Stomach smooth muscle (tissue), 2 donors: ENCODE data around the gene ABTB2.

Source experiments
- H3K27ac ChIP-seq: one replicate; pipeline ENCODE4 v1.7.0; 2013; ENCODE audit warnings: mild to moderate bottlenecking, low read length, inconsistent platforms
- H3K27me3 ChIP-seq, 2 donors: one replicate each; pipeline ENCODE4 v1.7.0; 2013; ENCODE audit warnings: low read length in 2 of 2; ENCODE audit not compliant: insufficient read depth in 2 of 2, control insufficient read depth in 1 of 2
- H3K36me3 ChIP-seq, 2 donors: one replicate each; pipeline ENCODE4 v1.7.0; 2013; ENCODE audit warnings: low read length in 2 of 2; ENCODE audit not compliant: control insufficient read depth in 2 of 2, insufficient read depth in 2 of 2
- H3K4me1 ChIP-seq: one replicate; pipeline ENCODE4 v1.7.0; 2013; ENCODE audit warnings: low read length; ENCODE audit not compliant: control insufficient read depth, insufficient read depth
- H3K4me3 ChIP-seq, 2 donors: one replicate each; pipeline ENCODE4 v1.7.0; 2013; ENCODE audit warnings: low read length in 2 of 2
- H3K9ac ChIP-seq, 2 donors: one replicate each; pipeline ENCODE4 v1.7.0; 2013; ENCODE audit warnings: low read length in 2 of 2, mild to moderate bottlenecking in 1 of 2
- H3K9me3 ChIP-seq, 2 donors: one replicate each; pipeline ENCODE4 v1.7.0; 2013; ENCODE audit warnings: low read length in 2 of 2; ENCODE audit not compliant: control insufficient read depth in 2 of 2
- donor health status: healthy.
- donor health status: Pancreatic carcinoma.

ABTB2 gene

GRCh38 chr11:34166806-34167740 is 190.7 kb downstream of the ABTB2 start:
- Histone ChIP-seq H3K27ac (no peak overlapping the region), H3K36me3 (peaks cover 7 to 30% of the 10 kb centered on the region in 2 donors)

DNA sequence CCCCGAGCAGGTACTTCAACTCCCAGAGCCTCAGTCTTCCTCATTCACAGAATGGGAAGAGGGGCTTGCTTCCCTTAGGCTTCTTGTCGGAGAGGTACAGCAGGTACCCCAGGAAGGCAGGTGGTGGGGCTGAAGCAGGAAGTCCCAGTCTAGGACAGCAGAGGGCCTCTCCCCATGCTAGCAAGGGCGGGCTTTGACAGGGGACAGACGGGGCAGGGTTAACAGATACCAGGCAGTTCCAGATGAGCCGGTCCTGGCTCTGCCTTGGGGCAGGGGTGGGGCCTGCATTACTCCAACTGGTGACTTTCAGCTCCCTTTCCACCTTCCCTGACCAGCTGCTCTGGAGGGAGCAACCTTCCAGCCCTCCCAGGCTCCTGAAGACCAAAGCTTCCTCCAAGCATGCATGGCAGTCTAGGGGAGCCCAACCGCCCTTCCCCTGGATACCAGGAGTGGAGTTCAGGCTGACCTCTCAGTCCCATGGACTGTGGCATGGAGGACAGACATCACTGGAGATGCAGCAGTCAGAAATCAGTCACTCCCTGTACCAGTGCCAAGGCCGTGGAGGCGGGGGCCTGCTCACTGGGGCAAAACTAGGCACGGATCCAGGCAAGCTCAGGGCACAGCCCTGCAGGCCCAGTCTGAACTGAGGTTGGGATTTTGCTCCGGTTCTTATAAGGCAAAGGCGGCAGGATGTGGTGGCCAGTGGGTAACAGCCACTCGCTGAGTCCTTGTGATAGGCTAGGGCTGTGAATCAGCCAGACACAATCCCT is 191.8 kb downstream of the ABTB2 start:
- H3K27ac ChIP-seq, result no peak overlapping the region
- H3K4me1 ChIP-seq, result peaks cover under 1% of the 10 kb centered on the region
- H3K36me3 ChIP-seq, result peaks cover 7 to 36% of the 10 kb centered on the region in 2 donors
- H3K9ac ChIP-seq, result no peak overlapping the region
- no peaks in the 10 kb centered on the region for H3K27me3 ChIP-seq
- H3K9me3 ChIP-seq, result no peaks in the 10 kb centered on the region
- H3K4me3 ChIP-seq, result no peak overlapping the region

More at GRCh38 chr11:34166806-34167740, 190.7 kb downstream of the ABTB2 start:
- Histone ChIP-seq H3K4me1 (no peaks in the 10 kb centered on the region), H3K4me3 (no peak overlapping the region), H3K27me3 (no peaks in the 10 kb centered on the region), H3K9me3 (no peaks in the 10 kb centered on the region), H3K9ac (no peak overlapping the region)

- no peaks in the 10 kb centered on the region for H3K27me3 ChIP-seq
- H3K27ac ChIP-seq, result no peak overlapping the region
- no peaks in the 10 kb centered on the region for H3K9me3 ChIP-seq
- no peak overlapping the region for H3K4me3 ChIP-seq
- H3K36me3 ChIP-seq, result peaks cover 4 to 30% of the 10 kb centered on the region in 2 donors
- H3K4me1 ChIP-seq, result peaks cover 6% of the 10 kb centered on the region
- H3K9ac ChIP-seq, result no peak overlapping the region
Observed at GRCh38 chr11:34165121-34165520, 192.7 kb downstream of the ABTB2 start.

DNA sequence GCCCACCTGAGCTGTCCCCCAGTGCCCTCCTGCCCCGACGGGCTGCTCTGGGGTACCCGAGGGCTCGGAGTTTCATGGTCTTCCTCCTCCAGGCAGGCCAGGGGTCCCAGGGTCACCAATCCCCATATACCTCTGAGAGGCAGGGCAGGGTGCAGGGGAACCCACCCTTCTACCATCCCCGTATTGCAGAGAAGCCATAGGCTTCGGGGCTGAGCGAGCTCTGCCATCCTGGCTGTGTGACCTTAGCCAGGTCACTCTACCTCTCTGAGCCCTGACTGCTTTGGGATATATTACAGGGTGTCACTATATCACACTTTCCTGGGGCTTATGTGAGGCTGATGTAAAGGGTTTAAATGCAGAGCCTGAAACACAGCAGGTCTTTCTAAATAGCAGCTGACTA is 195.0 kb downstream of the ABTB2 start:
- Histone ChIP-seq H3K27ac (no peak overlapping the region), H3K36me3 (peaks cover 8 to 36% of the 10 kb centered on the region in 2 donors), H3K4me3 (no peak overlapping the region), H3K9ac (no peak overlapping the region), H3K27me3 (no peaks in the 10 kb centered on the region), H3K4me1 (peaks cover 11% of the 10 kb centered on the region), H3K9me3 (no peaks in the 10 kb centered on the region)

DNA sequence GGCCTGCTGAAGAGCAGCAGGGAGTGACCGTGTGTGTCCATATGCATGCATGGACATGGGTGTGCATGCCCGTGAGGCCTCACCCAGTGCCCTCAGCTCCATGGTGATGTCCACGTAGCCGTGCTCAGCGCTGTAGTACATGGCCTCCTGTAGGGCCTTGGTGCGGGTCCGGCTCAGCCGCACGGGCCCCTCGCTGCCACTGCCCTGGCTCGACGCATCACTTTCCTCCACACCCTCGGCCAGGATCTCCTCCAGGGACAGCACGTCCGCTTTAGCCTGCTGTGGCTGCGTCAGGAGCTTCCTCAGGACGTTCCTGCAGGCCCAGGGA is 195.4 kb downstream of the ABTB2 start:
- no peak overlapping the region for H3K9ac ChIP-seq
- H3K36me3 ChIP-seq, result peaks cover 8 to 36% of the 10 kb centered on the region in 2 donors
- H3K4me1 ChIP-seq, result peaks cover 13% of the 10 kb centered on the region
- H3K9me3 ChIP-seq, result no peaks in the 10 kb centered on the region
- H3K4me3 ChIP-seq, result no peak overlapping the region
- no peaks in the 10 kb centered on the region for H3K27me3 ChIP-seq
- H3K27ac ChIP-seq, result no peak overlapping the region

DNA sequence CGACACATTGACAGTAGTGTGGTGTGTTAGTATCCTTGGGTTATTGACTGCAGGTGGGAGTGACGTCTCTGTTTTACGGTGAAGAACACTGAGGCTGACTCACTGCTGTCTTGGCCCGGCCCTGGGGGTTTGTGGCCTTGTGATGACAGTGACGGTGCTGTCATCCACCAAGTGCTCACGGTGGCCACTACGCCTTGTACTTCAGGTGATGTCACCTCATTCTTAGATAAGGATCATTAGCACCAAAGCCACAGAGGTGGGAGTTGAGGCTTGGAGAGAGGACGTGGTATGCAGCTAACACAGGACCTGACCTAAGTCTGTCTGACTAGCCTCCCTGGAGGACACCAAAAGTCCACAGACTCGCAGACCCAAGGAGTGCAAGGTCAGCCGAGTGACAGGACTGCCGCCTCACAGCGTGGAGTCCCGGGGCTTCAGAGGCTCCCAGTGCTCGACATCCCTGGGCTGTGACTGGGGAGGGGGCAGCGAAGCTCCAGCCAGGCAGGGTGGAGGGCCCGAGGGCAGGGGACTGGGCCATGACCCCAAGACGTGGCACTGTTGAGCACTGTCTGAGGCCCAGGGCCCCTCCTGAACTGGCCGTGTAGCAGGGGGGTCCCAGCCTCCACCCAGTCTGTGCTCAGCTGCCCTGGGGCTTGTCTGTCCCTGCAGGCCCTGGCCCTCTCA is 195.9 kb downstream of the ABTB2 start:
- Histone ChIP-seq H3K4me3 (no peak overlapping the region), H3K4me1 (peaks cover 16% of the 10 kb centered on the region), H3K27me3 (no peaks in the 10 kb centered on the region), H3K27ac (no peak overlapping the region), H3K36me3 (peaks cover 8 to 32% of the 10 kb centered on the region in 2 donors), H3K9ac (no peak overlapping the region), H3K9me3 (no peaks in the 10 kb centered on the region)

GRCh38 chr11:34161361-34161760 is 196.4 kb downstream of the ABTB2 start:
- Histone ChIP-seq H3K27me3 (no peaks in the 10 kb centered on the region), H3K9ac (no peak overlapping the region), H3K27ac (no peak overlapping the region), H3K4me1 (peaks cover 16% of the 10 kb centered on the region), H3K36me3 (peaks cover 5 to 28% of the 10 kb centered on the region in 2 donors), H3K9me3 (no peaks in the 10 kb centered on the region), H3K4me3 (no peak overlapping the region)

DNA sequence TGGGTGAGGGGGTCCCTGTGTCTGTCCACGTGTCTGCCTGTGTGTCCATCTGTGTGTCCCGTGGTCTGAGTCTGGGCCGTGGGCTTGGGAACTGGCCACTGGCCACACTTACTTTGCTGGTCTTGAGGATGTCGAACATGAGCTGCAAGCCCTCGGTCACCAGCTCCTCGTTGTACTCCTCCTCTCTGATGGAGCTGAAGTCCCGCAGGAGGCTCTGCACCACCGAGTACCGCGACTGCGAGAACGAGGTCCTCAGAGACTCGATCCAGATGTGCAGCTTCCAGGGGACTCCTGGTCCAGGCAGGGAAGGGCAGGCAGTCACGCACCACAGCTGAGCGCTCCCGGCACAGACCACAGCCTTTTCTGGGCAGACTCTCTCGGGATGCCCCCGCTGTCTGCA is 197.0 kb downstream of the ABTB2 start:
- no peaks in the 10 kb centered on the region for H3K9me3 ChIP-seq
- peaks cover 4 to 28% of the 10 kb centered on the region in 2 donors for H3K36me3 ChIP-seq

GRCh38 chr11:34160049-34160721 is 197.6 kb downstream of the ABTB2 start:
- peaks cover 4 to 25% of the 10 kb centered on the region in 2 donors for H3K36me3 ChIP-seq
- no peaks in the 10 kb centered on the region for H3K27me3 ChIP-seq
- no peak overlapping the region for H3K4me3 ChIP-seq
- peak overlapping the region; percentile 66 for H3K27ac ChIP-seq
- H3K9ac ChIP-seq, result no peak overlapping the region
- H3K4me1 ChIP-seq, result peaks cover 27% of the 10 kb centered on the region
- H3K9me3 ChIP-seq, result no peaks in the 10 kb centered on the region

More for the DNA sequence above, 197.0 kb downstream of the ABTB2 start:
- Histone ChIP-seq H3K4me1 (peaks cover 21% of the 10 kb centered on the region), H3K27ac (no peak overlapping the region), H3K27me3 (no peaks in the 10 kb centered on the region), H3K9ac (no peak overlapping the region), H3K4me3 (no peak overlapping the region)

DNA sequence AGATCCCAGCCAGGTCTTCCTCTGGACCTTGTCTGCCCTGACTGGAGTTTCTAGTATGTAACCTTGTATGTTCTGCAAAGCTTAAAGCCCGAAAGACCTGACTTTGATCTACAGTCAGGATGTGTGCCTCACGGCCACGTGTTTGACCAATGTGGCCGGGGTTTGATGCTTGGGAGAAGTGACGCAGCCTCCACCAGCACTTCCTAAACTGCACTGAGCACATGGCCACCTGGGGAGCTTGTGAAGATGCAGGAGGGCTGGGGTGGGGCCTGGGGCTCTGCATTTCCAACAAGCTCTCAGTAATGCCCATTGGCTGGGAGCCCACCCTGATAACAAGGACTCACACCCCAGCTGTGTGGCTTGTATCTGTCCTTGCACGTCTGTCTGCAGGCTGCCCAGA is 199.1 kb downstream of the ABTB2 start:
- Histone ChIP-seq H3K27ac (no peak overlapping the region), H3K4me1 (peaks cover 40% of the 10 kb centered on the region), H3K27me3 (no peaks in the 10 kb centered on the region), H3K9ac (no peak overlapping the region), H3K9me3 (no peaks in the 10 kb centered on the region), H3K4me3 (no peak overlapping the region), H3K36me3 (peaks cover 4 to 24% of the 10 kb centered on the region in 2 donors)
